ENCODE results near the gene BCL2. TPM values are rescaled to one million over a fixed set of nuclear protein-coding genes. Genes with fewer than 3 reads are reported as not detected.

Gene BCL2
- total RNA-seq, 1 experiment from 2014 or later, result 2.5 TPM

DNA sequence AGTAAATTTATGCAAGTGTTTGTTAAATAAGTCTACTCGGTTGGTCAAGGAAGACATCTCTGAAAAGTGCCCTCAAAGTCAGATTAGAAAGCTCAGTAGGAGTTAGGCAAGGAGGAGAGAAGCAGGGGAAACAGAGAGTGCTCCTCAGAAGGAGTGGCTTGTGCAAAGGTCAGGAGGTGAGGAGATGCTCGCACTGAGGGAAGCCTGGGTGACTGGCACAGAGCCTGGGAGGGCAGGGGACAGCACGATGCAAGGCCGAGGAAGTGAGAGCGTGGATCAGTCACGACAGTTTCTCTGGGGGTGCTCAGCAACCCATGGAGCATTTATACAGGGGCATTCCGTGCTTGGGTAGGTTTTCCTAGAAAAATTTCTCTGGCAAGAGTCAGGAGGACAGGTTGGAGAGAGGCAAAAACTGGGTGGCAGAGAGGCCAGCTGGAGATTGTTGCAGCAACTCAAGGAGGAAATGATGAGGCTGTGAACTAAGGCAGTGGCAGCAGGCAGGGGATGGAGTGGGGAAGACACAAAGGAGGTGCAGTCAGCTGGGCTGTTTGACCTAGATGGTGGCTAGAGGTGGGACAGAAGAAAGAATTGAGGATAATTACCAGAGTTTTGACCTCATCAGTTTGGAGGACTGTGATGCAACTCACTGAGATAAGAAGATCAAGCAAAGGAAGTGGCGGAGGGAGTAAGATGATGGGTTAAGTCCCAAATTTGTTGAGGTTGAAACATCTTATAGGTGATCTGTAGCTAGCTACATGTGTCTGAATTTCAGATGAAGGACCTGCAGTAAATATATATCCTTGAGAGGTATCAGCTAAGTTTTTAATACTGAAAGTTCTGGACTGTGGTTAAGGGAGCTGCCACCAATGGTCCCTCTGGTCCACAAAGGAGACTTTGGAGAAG lies 52.4 kb downstream of the BCL2 start:
- Histone ChIP-seq H3K4me2 (ENCODE audit: low read length) (no peak overlapping the region), H4K20me1 (ENCODE audit: insufficient read depth) (no peaks in the 10 kb centered on the region), H3K79me2 (ENCODE audit: insufficient read depth, low read length) (no peaks in the 10 kb centered on the region), H3K27me3 (ENCODE audit: insufficient read depth, low read length) (0 out of 2 replicates have a peak, but pooled peaks cover 3% of the 10 kb centered on the region), H3K36me3 (ENCODE audit: control insufficient read depth in 1 of 2, insufficient read depth in 2 of 2, low read length in 2 of 2) (no peaks in the 10 kb centered on the region), H2AFZ (ENCODE audit: low read depth, low read length, poor library complexity, severe bottlenecking) (no peak overlapping the region), H3K9me3 (ENCODE audit: control insufficient read depth in 1 of 2, insufficient read depth in 1 of 2, low read depth in 1 of 2, low read length in 2 of 2) (no peaks in the 10 kb centered on the region), H3K4me3 (replicated peaks in 1 of 2; ENCODE audit: low read depth in 1 of 2, low read length in 2 of 2) (no peak overlapping the region), H3K9ac (ENCODE audit: low read length) (no peak overlapping the region), H3K27ac (ENCODE audit: low read depth, low read length) (no peak overlapping the region), H3K9me2 (ENCODE audit: insufficient read depth) (no peaks in the 10 kb centered on the region), H3K4me1 (ENCODE audit: control insufficient read depth in 1 of 2, insufficient read depth in 2 of 2, low read length in 2 of 2) (no peaks in the 10 kb centered on the region)
- TF ChIP-seq SRF (IDR thresholded peaks at IDR 0.05; ENCODE audit: low read depth), result no peak
- no peak for TF ChIP-seq POLR2A (IDR thresholded peaks at IDR 0.05; ENCODE audit: borderline replicate concordance, extremely low read depth, insufficient read depth, insufficient read length)
- no peak for TF ChIP-seq CBX3 (IDR thresholded peaks at IDR 0.05; ENCODE audit: low read depth)
- no peak for TF ChIP-seq RAD21 (IDR thresholded peaks at IDR 0.05; ENCODE audit: low read depth)
- no peak for TF ChIP-seq ELF1 (IDR thresholded peaks at IDR 0.05; ENCODE audit: borderline replicate concordance, low read depth)
- TF ChIP-seq POLR2AphosphoS5 (IDR thresholded peaks at IDR 0.05; ENCODE audit: low read depth, low read length), result no peak
- TF ChIP-seq ZNF274 (IDR thresholded peaks at IDR 0.05; ENCODE audit: low read depth, low read length), result no peak
- TF ChIP-seq, protein P1, sequence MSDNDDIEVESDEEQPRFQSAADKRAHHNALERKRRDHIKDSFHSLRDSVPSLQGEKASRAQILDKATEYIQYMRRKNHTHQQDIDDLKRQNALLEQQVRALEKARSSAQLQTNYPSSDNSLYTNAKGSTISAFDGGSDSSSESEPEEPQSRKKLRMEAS (IDR thresholded peaks at IDR 0.05), result no peak
- TF ChIP-seq SP1 (IDR thresholded peaks at IDR 0.05; ENCODE audit: low read depth), result no peak
- no peak for TF ChIP-seq SIN3A (IDR thresholded peaks at IDR 0.05; ENCODE audit: low read depth)
- no peak for TF ChIP-seq EZH2 (IDR thresholded peaks at IDR 0.05)
- TF ChIP-seq EZH2phosphoT487 (IDR thresholded peaks at IDR 0.05; ENCODE audit: borderline replicate concordance), result no peak
- TF ChIP-seq ZFX (IDR thresholded peaks at IDR 0.05), result no peak
- no peak for TF ChIP-seq REST (IDR thresholded peaks at IDR 0.05; ENCODE audit: low read depth)
- RAD21 ChIA-PET (ENCODE audit: low non-redundant PET in 1 of 2, low total read pairs in 2 of 2, uncharacterized antibody in 2 of 2, unreplicated experiment in 2 of 2), result no interaction called here
- intact Hi-C loops (cut with micrococcal nuclease), result no loop called here
- DNase-seq (ENCODE audit: low read depth, low spot score), result no peak
- CTCF ChIA-PET, result no interaction called here
- ATAC-seq, result no peak
- POLR2A ChIA-PET, result no interaction called here
- BruUV-seq (replicated peaks), result no TSS peak
